Measurements from ENCODE around the gene PRAMEF9.
"Not testable (repeated sequence)": the region's sequence is repeated elsewhere in the genome, so short reads cannot be mapped to it uniquely, and the experiment has no call there.

Gene PRAMEF9

GRCh38 chr1:13171548-13171947 lies at the start of gene PRAMEF9:
Gene PRAMEF9 (plus strand): TSS chr1:13171848. CDS start chr1:13175281, 3,433 bp downstream.
- not testable (repeated sequence) for H3K4me3 ChIP-seq (ENCODE audit: low read depth, low read length); DNase-seq (ENCODE audit: low read depth)

DNA sequence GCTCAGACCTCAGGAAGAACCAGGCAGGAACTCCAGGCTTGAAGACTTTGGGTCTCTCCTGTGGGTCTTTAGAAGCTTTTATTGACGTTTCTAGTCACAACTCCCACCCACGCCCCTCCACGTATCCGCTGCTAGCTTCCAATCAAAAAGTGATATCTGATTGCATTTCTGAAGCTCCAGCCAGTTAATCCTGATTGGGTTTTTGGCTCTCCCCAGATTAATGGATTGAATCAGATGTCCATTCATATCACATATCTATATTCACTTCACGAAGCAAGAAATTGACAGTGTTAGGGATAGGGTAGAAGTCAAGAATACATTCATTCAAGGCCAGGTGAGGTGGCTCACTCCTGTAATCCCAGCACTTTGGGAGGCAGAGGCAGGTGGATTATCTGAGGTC lies 15.7 kb upstream of the PRAMEF9 start, which contains the start of gene PRAMEF26:
TSS of gene PRAMEF26 (minus strand) at position 101 of the 400 bp plus-strand sequence. CDS start 2,914 bp downstream, outside the sequence.
- DNase-seq (ENCODE audit: low read depth); H3K4me3 ChIP-seq (ENCODE audit: low read depth, low read length): not testable (repeated sequence)

GRCh38 chr1:13165531-13165930 lies 6.1 kb upstream of the PRAMEF9 start, which contains the start of gene HNRNPCL4:
Gene HNRNPCL4 (minus strand): TSS chr1:13165631. CDS start chr1:13165467, 164 bp downstream.
- not testable (repeated sequence) for H3K4me3 ChIP-seq (ENCODE audit: low read depth, low read length); DNase-seq (ENCODE audit: low read depth)

- not testable (repeated sequence) for H3K4me3 ChIP-seq (ENCODE audit: low read depth, low read length); DNase-seq (ENCODE audit: low read depth)
Observed at GRCh38 chr1:13201309-13201708, 29.7 kb downstream of the PRAMEF9 start, which contains the start of gene PRAMEF13. Gene PRAMEF13 (minus strand): TSS chr1:13201409. CDS start chr1:13199589, 1,820 bp downstream.

- not testable (repeated sequence) for H3K4me3 ChIP-seq (ENCODE audit: low read depth, low read length)
Observed at GRCh38 chr1:13208712-13209111, 37.1 kb downstream of the PRAMEF9 start.

DNA sequence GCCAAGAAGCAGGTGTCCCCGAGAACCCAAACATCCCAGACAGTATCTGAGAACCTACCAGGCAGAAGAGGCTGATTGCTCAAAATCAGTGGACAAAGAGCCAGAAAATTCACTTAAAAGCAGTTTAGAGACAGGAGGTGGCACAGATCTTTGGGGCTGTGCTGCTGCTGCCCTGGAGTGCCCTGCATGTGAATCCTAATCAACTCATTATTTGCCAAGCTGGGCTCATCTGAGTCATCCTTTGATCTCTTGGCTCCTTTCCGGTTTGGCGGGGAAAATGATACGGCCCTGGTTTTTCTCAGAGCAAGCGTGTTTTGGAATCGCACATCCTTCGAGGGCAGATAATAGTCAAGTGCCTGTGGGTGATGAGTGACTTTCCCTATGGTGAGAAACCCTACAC lies 45.0 kb downstream of the PRAMEF9 start:
- H3K4me3 ChIP-seq (ENCODE audit: low read depth, low read length); DNase-seq (ENCODE audit: low read depth): not testable (repeated sequence)

More at GRCh38 chr1:13208712-13209111, 37.1 kb downstream of the PRAMEF9 start:
- DNase-seq (ENCODE audit: low read depth) = not testable (repeated sequence)

DNA sequence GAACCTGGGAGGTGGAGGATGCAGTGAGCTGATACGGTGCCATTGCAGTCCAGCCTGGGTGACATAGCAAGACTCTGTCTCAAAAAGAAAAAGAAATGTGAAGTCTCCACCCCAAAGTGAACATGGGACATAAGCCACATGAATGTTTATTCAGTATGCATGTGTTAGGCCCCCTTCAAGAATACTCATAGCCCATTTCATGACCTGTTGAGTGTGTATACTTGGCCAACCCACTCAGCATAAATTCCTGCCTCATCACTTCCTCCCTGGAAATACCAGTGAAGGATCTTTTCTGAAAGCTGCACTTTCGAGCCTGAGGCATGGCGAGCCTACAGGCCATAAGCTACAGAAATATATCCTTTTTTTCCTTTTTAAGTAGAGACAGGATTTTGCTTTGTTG lies 47.6 kb downstream of the PRAMEF9 start:
- H3K4me3 ChIP-seq (ENCODE audit: low read depth, low read length); DNase-seq (ENCODE audit: low read depth): not testable (repeated sequence)

DNA sequence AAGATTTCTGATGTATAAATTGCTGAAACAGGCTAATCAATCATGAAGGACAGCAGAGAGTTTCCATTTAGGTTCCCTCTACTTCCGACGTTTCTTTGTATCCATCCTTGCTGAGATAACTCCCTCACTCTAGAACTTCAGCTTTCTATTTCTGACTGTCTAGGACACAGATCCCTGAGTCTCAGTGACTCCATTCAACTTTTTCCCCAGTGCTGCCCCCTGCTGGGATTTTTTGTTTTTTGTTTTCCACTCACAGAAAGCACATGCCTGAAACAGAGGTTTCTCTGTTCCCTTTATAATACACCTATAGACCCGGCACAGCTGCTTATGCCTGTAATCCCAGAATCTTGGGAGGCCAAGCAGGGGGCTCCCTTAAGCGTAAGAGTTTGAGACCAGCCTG lies 51.1 kb downstream of the PRAMEF9 start:
- not testable (repeated sequence) for H3K4me3 ChIP-seq (ENCODE audit: low read depth, low read length); DNase-seq (ENCODE audit: low read depth)

- TF ChIP-seq CTCF (IDR thresholded peaks at IDR 0.05; ENCODE audit: low read depth, low read length) (no peak), POLR2A (IDR thresholded peaks at IDR 0.05; ENCODE audit: extremely low read depth, insufficient read length) (no peak), MYC (IDR thresholded peaks at IDR 0.05; ENCODE audit: low read depth, low read length) (no peak)
- TF ChIP-seq, protein P1, sequence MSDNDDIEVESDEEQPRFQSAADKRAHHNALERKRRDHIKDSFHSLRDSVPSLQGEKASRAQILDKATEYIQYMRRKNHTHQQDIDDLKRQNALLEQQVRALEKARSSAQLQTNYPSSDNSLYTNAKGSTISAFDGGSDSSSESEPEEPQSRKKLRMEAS (IDR thresholded peaks at IDR 0.05; ENCODE audit: low read depth, low read length) = no peak
- DNase-seq (ENCODE audit: low read depth) = no peak
- no peak overlapping the region for H3K4me3 ChIP-seq (ENCODE audit: low read depth, low read length)
Observed at GRCh38 chr1:13224480-13225060, 52.9 kb downstream of the PRAMEF9 start.

GRCh38 chr1:13225675-13226204 lies 54.1 kb downstream of the PRAMEF9 start, which contains the start of gene PRAMEF18:
Gene PRAMEF18 (minus strand): TSS chr1:13226154. CDS start chr1:13226106, 48 bp downstream.
- H3K4me3 ChIP-seq (ENCODE audit: low read depth, low read length); DNase-seq (ENCODE audit: low read depth): not testable (repeated sequence)

DNA sequence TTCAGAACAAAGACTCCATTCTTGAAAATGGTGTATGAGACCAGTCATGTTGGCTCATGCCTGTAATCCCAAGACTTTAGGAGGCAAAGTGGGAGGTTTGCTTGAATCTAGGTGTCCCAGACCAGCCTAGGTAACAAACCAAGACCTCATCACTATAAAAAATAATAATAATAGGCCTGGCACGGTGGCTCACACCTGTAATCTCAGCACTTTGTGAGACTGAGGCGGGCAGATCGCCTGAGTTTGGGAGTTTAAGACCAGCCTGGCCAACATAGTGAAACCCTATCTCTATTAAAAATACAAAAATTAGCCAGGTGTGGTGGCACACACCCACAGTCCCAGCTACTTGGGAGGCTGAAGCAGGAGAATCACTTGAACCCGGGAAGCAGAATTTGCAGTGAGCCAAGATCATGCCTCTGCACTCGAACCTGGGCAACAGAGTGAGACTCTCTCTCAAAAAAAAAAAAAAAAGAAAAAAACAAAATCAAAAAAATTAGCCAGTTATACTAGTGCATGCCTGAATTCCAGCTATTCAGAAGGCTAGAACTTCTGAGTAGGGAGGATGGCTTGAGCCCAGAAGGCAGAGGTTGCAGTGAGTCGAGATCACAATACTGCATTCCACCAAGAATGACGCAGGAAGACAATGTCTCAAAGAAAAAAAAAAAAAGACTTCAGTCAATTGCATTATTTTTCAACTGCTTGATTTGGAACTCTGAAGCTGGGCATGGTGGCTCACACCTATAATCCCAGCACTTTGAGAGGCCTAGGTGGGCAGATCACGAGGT lies 55.8 kb downstream of the PRAMEF9 start:
- not testable (repeated sequence) for DNase-seq (ENCODE audit: low read depth); H3K4me3 ChIP-seq (ENCODE audit: low read depth, low read length)

- no peak overlapping the region for H3K4me3 ChIP-seq (ENCODE audit: low read depth, low read length)
- peak; percentile 53 for DNase-seq (ENCODE audit: low read depth)
- peak; percentile 93 for TF ChIP-seq CTCF (IDR thresholded peaks at IDR 0.05; ENCODE audit: low read depth, low read length)
- no peak for TF ChIP-seq POLR2A (IDR thresholded peaks at IDR 0.05; ENCODE audit: extremely low read depth, insufficient read length)
Observed at GRCh38 chr1:13228343-13228781, 56.7 kb downstream of the PRAMEF9 start.
